WTC11 (cell line): Measurements from ENCODE around the gene MECP2.

Experiments
- CREM ChIP-seq: sonication (generic); formaldehyde crosslinking; IDR thresholded peaks from 2 replicates; pipeline ENCODE4 v1.8.1; 2022; ENCODE audit warnings: mild to moderate bottlenecking, missing genetic modification reagents, moderate library complexity
- GABPB1 ChIP-seq: sonication (generic); formaldehyde crosslinking; IDR thresholded peaks from 2 replicates; pipeline ENCODE4 v1.8.1; 2023; ENCODE audit warnings: mild to moderate bottlenecking, missing genetic modification reagents
- IRF2 ChIP-seq: sonication (generic); formaldehyde crosslinking; IDR thresholded peaks from 2 replicates; pipeline ENCODE4 v1.8.0; 2022; ENCODE audit warnings: low read depth, missing genetic modification reagents, borderline replicate concordance
- MXD4 ChIP-seq: fragments of 250-450 bp; sonication (Bioruptor Pico); IDR thresholded peaks from 2 replicates; pipeline ENCODE4 v1.8.0; 2021; ENCODE audit warnings: mild to moderate bottlenecking, moderate library complexity, borderline replicate concordance
- RELA ChIP-seq: sonication (generic); formaldehyde crosslinking; IDR thresholded peaks from 2 replicates; pipeline ENCODE4 v1.8.1; 2022; ENCODE audit warnings: missing genetic modification reagents, mild to moderate bottlenecking, borderline replicate concordance
- TP53 ChIP-seq: sonication (generic); formaldehyde crosslinking; IDR thresholded peaks from 2 replicates; pipeline ENCODE4 v1.8.1; 2023; ENCODE audit warnings: mild to moderate bottlenecking, missing genetic modification reagents
- TF ChIP-seq, protein P1 (sequence below): sonication (generic); formaldehyde crosslinking; IDR thresholded peaks from 2 replicates; pipeline ENCODE4 v1.8.1; 2023; ENCODE audit warnings: mild to moderate bottlenecking, moderate library complexity, missing genetic modification reagents
- TF ChIP-seq, protein P2 (sequence below): fragments of 200-600 bp; IDR thresholded peaks from 2 replicates; pipeline ENCODE4 v1.8.0; 2022; ENCODE audit warnings: antibody characterized with exemption
- TF ChIP-seq, protein P3 (sequence below): sonication (generic); formaldehyde crosslinking; IDR thresholded peaks from 2 replicates; pipeline ENCODE4 v1.8.1; 2022; ENCODE audit warnings: low read depth, missing genetic modification reagents, borderline replicate concordance
- TF ChIP-seq, protein P4 (sequence below): fragments of 250-450 bp; sonication (Bioruptor Pico); IDR thresholded peaks from 2 replicates; pipeline ENCODE4 v1.9.0; 2021; ENCODE audit warnings: mild to moderate bottlenecking
- TF ChIP-seq, protein P5 (sequence below): sonication (generic); formaldehyde crosslinking; IDR thresholded peaks from 2 replicates; pipeline ENCODE4 v1.8.0; 2022; ENCODE audit warnings: mild to moderate bottlenecking, missing genetic modification reagents
- TF ChIP-seq, protein P6 (sequence below): sonication (generic); formaldehyde crosslinking; IDR thresholded peaks from 2 replicates; pipeline ENCODE4 v1.8.1; 2023; ENCODE audit warnings: mild to moderate bottlenecking, missing genetic modification reagents
- TF ChIP-seq, protein P7 (sequence below): sonication (generic); formaldehyde crosslinking; IDR thresholded peaks from 2 replicates; pipeline ENCODE4 v1.8.0; 2023; ENCODE audit warnings: missing genetic modification reagents
- TF ChIP-seq, protein P8 (sequence below): sonication (generic); formaldehyde crosslinking; IDR thresholded peaks from 2 replicates; pipeline ENCODE4 v1.8.1; 2023; ENCODE audit warnings: mild to moderate bottlenecking, missing genetic modification reagents, moderate library complexity

DNA sequence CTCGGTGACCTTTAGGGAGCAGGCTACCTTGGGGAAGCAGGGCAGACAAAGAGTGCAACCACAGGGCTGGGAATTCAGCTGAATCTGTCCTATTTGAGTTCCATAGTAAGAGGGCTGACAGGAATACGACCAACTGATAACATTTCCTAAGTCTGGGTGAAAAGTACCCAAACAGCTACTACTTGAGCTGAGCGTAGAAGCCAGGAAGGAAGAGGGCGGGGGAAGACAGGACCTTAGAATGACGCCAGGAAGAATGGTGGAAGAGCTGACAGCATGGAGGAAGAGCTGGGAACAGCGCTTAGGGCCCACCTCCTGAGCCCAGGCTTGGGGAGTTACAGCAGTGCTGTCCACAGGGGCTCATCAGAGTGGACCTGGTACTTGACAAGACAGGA lies 14.4 kb downstream of the MECP2 start:
- TF ChIP-seq, protein P1, sequence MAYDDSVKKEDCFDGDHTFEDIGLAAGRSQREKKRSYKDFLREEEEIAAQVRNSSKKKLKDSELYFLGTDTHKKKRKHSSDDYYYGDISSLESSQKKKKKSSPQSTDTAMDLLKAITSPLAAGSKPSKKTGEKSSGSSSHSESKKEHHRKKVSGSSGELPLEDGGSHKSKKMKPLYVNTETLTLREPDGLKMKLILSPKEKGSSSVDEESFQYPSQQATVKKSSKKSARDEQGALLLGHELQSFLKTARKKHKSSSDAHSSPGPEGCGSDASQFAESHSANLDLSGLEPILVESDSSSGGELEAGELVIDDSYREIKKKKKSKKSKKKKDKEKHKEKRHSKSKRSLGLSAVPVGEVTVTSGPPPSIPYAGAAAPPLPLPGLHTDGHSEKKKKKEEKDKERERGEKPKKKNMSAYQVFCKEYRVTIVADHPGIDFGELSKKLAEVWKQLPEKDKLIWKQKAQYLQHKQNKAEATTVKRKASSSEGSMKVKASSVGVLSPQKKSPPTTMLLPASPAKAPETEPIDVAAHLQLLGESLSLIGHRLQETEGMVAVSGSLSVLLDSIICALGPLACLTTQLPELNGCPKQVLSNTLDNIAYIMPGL (CRISPR knock-in tag) = no peak
- TF ChIP-seq RELA (CRISPR knock-in tag) (no peak), TP53 (CRISPR knock-in tag) (no peak), CREM (CRISPR knock-in tag) (no peak), IRF2 (CRISPR knock-in tag) (no peak), GABPB1 (no peak), MXD4 (CRISPR knock-in tag) (no peak)
- TF ChIP-seq, protein P2, sequence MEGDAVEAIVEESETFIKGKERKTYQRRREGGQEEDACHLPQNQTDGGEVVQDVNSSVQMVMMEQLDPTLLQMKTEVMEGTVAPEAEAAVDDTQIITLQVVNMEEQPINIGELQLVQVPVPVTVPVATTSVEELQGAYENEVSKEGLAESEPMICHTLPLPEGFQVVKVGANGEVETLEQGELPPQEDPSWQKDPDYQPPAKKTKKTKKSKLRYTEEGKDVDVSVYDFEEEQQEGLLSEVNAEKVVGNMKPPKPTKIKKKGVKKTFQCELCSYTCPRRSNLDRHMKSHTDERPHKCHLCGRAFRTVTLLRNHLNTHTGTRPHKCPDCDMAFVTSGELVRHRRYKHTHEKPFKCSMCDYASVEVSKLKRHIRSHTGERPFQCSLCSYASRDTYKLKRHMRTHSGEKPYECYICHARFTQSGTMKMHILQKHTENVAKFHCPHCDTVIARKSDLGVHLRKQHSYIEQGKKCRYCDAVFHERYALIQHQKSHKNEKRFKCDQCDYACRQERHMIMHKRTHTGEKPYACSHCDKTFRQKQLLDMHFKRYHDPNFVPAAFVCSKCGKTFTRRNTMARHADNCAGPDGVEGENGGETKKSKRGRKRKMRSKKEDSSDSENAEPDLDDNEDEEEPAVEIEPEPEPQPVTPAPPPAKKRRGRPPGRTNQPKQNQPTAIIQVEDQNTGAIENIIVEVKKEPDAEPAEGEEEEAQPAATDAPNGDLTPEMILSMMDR = no peak
- TF ChIP-seq, protein P3, sequence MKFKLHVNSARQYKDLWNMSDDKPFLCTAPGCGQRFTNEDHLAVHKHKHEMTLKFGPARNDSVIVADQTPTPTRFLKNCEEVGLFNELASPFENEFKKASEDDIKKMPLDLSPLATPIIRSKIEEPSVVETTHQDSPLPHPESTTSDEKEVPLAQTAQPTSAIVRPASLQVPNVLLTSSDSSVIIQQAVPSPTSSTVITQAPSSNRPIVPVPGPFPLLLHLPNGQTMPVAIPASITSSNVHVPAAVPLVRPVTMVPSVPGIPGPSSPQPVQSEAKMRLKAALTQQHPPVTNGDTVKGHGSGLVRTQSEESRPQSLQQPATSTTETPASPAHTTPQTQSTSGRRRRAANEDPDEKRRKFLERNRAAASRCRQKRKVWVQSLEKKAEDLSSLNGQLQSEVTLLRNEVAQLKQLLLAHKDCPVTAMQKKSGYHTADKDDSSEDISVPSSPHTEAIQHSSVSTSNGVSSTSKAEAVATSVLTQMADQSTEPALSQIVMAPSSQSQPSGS = no peak
- TF ChIP-seq, protein P4, sequence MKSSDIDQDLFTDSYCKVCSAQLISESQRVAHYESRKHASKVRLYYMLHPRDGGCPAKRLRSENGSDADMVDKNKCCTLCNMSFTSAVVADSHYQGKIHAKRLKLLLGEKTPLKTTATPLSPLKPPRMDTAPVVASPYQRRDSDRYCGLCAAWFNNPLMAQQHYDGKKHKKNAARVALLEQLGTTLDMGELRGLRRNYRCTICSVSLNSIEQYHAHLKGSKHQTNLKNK (CRISPR knock-in tag) = no peak
- TF ChIP-seq, protein P5, sequence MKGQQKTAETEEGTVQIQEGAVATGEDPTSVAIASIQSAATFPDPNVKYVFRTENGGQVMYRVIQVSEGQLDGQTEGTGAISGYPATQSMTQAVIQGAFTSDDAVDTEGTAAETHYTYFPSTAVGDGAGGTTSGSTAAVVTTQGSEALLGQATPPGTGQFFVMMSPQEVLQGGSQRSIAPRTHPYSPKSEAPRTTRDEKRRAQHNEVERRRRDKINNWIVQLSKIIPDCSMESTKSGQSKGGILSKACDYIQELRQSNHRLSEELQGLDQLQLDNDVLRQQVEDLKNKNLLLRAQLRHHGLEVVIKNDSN (CRISPR knock-in tag) = no peak
- TF ChIP-seq, protein P6, sequence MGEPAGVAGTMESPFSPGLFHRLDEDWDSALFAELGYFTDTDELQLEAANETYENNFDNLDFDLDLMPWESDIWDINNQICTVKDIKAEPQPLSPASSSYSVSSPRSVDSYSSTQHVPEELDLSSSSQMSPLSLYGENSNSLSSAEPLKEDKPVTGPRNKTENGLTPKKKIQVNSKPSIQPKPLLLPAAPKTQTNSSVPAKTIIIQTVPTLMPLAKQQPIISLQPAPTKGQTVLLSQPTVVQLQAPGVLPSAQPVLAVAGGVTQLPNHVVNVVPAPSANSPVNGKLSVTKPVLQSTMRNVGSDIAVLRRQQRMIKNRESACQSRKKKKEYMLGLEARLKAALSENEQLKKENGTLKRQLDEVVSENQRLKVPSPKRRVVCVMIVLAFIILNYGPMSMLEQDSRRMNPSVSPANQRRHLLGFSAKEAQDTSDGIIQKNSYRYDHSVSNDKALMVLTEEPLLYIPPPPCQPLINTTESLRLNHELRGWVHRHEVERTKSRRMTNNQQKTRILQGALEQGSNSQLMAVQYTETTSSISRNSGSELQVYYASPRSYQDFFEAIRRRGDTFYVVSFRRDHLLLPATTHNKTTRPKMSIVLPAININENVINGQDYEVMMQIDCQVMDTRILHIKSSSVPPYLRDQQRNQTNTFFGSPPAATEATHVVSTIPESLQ = no peak
- TF ChIP-seq, protein P7, sequence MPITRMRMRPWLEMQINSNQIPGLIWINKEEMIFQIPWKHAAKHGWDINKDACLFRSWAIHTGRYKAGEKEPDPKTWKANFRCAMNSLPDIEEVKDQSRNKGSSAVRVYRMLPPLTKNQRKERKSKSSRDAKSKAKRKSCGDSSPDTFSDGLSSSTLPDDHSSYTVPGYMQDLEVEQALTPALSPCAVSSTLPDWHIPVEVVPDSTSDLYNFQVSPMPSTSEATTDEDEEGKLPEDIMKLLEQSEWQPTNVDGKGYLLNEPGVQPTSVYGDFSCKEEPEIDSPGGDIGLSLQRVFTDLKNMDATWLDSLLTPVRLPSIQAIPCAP (CRISPR knock-in tag) = no peak
- TF ChIP-seq, protein P8, sequence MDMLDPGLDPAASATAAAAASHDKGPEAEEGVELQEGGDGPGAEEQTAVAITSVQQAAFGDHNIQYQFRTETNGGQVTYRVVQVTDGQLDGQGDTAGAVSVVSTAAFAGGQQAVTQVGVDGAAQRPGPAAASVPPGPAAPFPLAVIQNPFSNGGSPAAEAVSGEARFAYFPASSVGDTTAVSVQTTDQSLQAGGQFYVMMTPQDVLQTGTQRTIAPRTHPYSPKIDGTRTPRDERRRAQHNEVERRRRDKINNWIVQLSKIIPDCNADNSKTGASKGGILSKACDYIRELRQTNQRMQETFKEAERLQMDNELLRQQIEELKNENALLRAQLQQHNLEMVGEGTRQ = no peak
